22Rv1 (cell line): Measurements from ENCODE around the gene ANKS6.

Experiments used
- CTCF ChIP-seq: fragments of 450-650 bp; IDR thresholded peaks from 2 replicates; pipeline ENCODE4 v1.5.1; 2017; ENCODE audit warnings: mild to moderate bottlenecking
- ZFX ChIP-seq: fragments of 450-650 bp; IDR thresholded peaks from 2 replicates; pipeline ENCODE4 v1.6.1; 2017; ENCODE audit warnings: antibody characterized with exemption, borderline replicate concordance

GRCh38 chr9:98773721-98774120 lies 22.6 kb downstream of the ANKS6 start:
- TF ChIP-seq CTCF (no peak), ZFX (no peak)
